ENCODE data around the gene ANAPC16.

DNA sequence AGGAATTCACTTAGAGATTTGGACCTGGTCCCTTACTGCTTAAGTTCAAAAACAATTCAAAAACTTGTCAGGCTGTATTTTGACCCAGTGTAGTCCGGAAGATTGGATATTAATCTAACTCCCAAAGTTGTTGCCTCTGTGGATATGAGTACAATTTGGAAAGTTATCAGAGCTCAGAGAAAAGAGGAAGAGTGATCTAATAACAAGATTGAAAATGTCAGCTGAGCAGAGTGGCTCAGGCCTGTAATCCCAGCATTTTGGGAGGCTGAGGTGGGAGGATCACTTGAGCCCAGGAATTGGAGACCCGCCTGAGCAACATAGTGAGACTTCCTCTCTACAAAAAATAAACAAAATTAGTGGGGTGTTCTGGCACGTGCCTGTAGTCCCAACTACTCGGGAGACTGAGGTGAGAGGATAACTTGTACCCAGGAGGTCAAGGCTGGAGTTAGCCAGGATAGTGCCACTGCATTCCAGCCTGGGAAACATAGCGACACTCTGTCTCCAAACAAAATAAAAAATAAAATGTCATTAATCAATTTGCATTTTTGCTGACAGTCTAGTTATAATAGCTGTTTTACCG is 3.5 kb downstream of the ANAPC16 start:
- TF ChIP-seq, protein P1, sequence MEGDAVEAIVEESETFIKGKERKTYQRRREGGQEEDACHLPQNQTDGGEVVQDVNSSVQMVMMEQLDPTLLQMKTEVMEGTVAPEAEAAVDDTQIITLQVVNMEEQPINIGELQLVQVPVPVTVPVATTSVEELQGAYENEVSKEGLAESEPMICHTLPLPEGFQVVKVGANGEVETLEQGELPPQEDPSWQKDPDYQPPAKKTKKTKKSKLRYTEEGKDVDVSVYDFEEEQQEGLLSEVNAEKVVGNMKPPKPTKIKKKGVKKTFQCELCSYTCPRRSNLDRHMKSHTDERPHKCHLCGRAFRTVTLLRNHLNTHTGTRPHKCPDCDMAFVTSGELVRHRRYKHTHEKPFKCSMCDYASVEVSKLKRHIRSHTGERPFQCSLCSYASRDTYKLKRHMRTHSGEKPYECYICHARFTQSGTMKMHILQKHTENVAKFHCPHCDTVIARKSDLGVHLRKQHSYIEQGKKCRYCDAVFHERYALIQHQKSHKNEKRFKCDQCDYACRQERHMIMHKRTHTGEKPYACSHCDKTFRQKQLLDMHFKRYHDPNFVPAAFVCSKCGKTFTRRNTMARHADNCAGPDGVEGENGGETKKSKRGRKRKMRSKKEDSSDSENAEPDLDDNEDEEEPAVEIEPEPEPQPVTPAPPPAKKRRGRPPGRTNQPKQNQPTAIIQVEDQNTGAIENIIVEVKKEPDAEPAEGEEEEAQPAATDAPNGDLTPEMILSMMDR (IDR thresholded peaks at IDR 0.05) = no peak
- TF ChIP-seq POLR2A (IDR thresholded peaks at IDR 0.05; ENCODE audit: low read depth) (no peak), EP300 (IDR thresholded peaks at IDR 0.05) (no peak)
